ENCODE data around the gene PPP2R3C.
A peak's percentile ranks its signal among the peaks of the same experiment; 100 is the strongest.
"Not testable (repeated sequence)": the region's sequence is repeated elsewhere in the genome, so short reads cannot be mapped to it uniquely, and the experiment has no call there.

The PPP2R3C gene

GRCh38 chr14:35045798-35046047 is 76.1 kb downstream of the PPP2R3C start:
- H3K4me3 ChIP-seq (ENCODE audit: low read length): peak overlapping the region; percentile 49
- TF ChIP-seq CTCF (conservative IDR thresholded peaks at IDR 0.05; ENCODE audit: low read depth, low read length): no peak
- DNase-seq (ENCODE audit: low read depth): no peak

DNA sequence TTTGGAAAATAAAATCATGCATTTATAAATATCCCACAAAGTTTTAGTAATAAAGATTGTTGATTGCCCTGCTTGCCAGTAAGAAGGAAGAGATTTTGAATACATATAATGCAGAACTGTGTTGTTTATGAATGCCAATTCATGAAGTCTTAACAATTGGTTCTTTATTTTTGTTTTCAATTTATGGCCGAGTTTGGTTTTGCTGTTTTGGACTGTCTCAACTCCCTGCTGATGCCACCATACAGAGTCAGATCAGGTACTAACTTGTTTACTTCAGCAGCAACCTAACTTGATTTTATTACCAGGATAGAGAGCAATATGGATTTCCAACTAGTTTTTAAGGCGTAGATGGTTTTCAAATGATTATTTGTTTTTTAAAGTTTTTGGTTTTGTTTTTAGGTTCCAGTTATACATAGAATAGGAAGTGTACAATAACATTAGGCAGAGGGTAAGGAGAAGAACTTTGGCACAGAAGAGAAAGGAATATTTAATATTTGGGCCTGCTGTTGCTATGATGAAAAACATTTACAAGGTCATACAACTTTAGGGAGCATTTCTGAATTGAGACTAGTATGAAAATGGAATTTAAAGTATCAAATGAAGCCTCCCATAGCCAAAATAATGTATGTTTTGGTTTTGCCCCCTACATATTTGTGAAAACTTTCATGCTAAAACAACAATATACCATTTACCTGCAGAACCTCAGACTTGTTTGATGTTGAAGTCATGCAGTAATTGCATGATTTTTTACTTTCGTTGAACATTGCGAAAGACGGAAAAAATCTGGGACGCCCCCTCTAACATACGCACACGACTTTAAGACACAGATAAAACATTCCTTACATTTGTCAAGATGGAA is 76.6 kb downstream of the PPP2R3C start:
- peak; percentile 19 for DNase-seq (ENCODE audit: low read depth)
- TF ChIP-seq CTCF (conservative IDR thresholded peaks at IDR 0.05; ENCODE audit: low read depth, low read length): no peak
- H3K4me3 ChIP-seq (ENCODE audit: low read length): peak overlapping the region; percentile 49

- TF ChIP-seq CTCF (conservative IDR thresholded peaks at IDR 0.05; ENCODE audit: low read depth, low read length): no peak
- peak; percentile 12 for DNase-seq (ENCODE audit: low read depth)
- no peak overlapping the region for H3K4me3 ChIP-seq (ENCODE audit: low read length)
Observed at GRCh38 chr14:35043046-35043445, 78.7 kb downstream of the PPP2R3C start.

GRCh38 chr14:35042632-35043031 is 79.2 kb downstream of the PPP2R3C start:
- no peak for TF ChIP-seq CTCF (conservative IDR thresholded peaks at IDR 0.05; ENCODE audit: low read depth, low read length)
- no peak overlapping the region for H3K4me3 ChIP-seq (ENCODE audit: low read length)
- no peak for DNase-seq (ENCODE audit: low read depth)

GRCh38 chr14:35038312-35038711 is 83.5 kb downstream of the PPP2R3C start:
- not testable (repeated sequence) for H3K4me3 ChIP-seq (ENCODE audit: low read length); DNase-seq (ENCODE audit: low read depth)
